HG03378 (cell line): ENCODE data around the gene LAMA3.
A peak's percentile ranks its signal among the peaks of the same experiment; 100 is the strongest.

Experiments used
- ATAC-seq: cut with Tn5 transposase; IDR thresholded peaks from one replicate; pipeline ENCODE4 v1.9.1; 2021; ENCODE audit warnings: mild to moderate bottlenecking, moderate library complexity; ENCODE audit not compliant: unreplicated experiment

Gene LAMA3

GRCh38 chr18:23986600-23987359 lies 297.5 kb downstream of the LAMA3 start:
- peak; percentile 85 for ATAC-seq

GRCh38 chr18:23990474-23991410 lies 301.5 kb downstream of the LAMA3 start:
- no peak for ATAC-seq

- peak; percentile 46 for ATAC-seq
Observed at GRCh38 chr18:23992089-23992940, 303.1 kb downstream of the LAMA3 start.

GRCh38 chr18:23992941-23993280 lies 303.7 kb downstream of the LAMA3 start:
- no peak for ATAC-seq

- ATAC-seq: peak; percentile 38
Observed at GRCh38 chr18:23994361-23994902, 305.2 kb downstream of the LAMA3 start.

- peak; percentile 2 for ATAC-seq
Observed at GRCh38 chr18:23995180-23995579, 305.9 kb downstream of the LAMA3 start.

- no peak for ATAC-seq
Observed at GRCh38 chr18:23998018-23998417, 308.8 kb downstream of the LAMA3 start.

- no peak for ATAC-seq
Observed at GRCh38 chr18:23998820-23999219, 309.6 kb downstream of the LAMA3 start.

- ATAC-seq: peak; percentile 48
Observed at GRCh38 chr18:24000613-24001490, 311.6 kb downstream of the LAMA3 start.

- no peak for ATAC-seq
Observed at GRCh38 chr18:24002479-24002878, 313.2 kb downstream of the LAMA3 start.

GRCh38 chr18:24003288-24003687 lies 314.0 kb downstream of the LAMA3 start:
- no peak for ATAC-seq

- ATAC-seq: no peak
Observed at GRCh38 chr18:24003903-24004640, 314.8 kb downstream of the LAMA3 start.
